ENCODE measurements around the gene ADGRG2. TPM values are rescaled to one million over a fixed set of nuclear protein-coding genes. Genes with fewer than 3 reads are reported as not detected.

Gene ADGRG2
- total RNA-seq (2014; rRNA removed; shearing (Covaris generic)) = 18.2 and 18.3 TPM in 2 replicates
- 21.0 and 30.0 TPM in 2 replicates for polyA plus RNA-seq (2014; cell fraction: nucleus; rRNA removed)

- peak; percentile 50 for DNase-seq (ENCODE audit: extremely low read depth, low read depth)
Observed at GRCh38 chrX:19121898-19122640, at the start of gene ADGRG2. TSS of gene ADGRG2 (minus strand) at chrX:19122468. CDS start at chrX:19068834, 53,634 bp downstream.

GRCh38 chrX:19168609-19169008 lies 46.3 kb upstream of the ADGRG2 start:
- no peak for DNase-seq (ENCODE audit: extremely low read depth, low read depth)

- DNase-seq (ENCODE audit: extremely low read depth, low read depth) = no peak
Observed at GRCh38 chrX:19162851-19163250, 40.6 kb upstream of the ADGRG2 start.

GRCh38 chrX:19156186-19156585 lies 33.9 kb upstream of the ADGRG2 start:
- DNase-seq (ENCODE audit: extremely low read depth, low read depth) = no peak

GRCh38 chrX:19152762-19153161 lies 30.5 kb upstream of the ADGRG2 start:
- no peak for DNase-seq (ENCODE audit: extremely low read depth, low read depth)

GRCh38 chrX:19137067-19137466 lies 14.8 kb upstream of the ADGRG2 start:
- DNase-seq (ENCODE audit: extremely low read depth, low read depth) = no peak

- no peak for DNase-seq (ENCODE audit: extremely low read depth, low read depth)
Observed at GRCh38 chrX:19133784-19134183, 11.5 kb upstream of the ADGRG2 start.

- no peak for DNase-seq (ENCODE audit: extremely low read depth, low read depth)
Observed at GRCh38 chrX:19133231-19133630, 11.0 kb upstream of the ADGRG2 start.

GRCh38 chrX:19130628-19131027 lies 8.4 kb upstream of the ADGRG2 start:
- no peak for DNase-seq (ENCODE audit: extremely low read depth, low read depth)

GRCh38 chrX:19129694-19130093 lies 7.4 kb upstream of the ADGRG2 start:
- no peak for DNase-seq (ENCODE audit: extremely low read depth, low read depth)

GRCh38 chrX:19127649-19128168 lies 5.4 kb upstream of the ADGRG2 start:
- DNase-seq (ENCODE audit: extremely low read depth, low read depth) = peak; percentile 53

- no peak for DNase-seq (ENCODE audit: extremely low read depth, low read depth)
Observed at GRCh38 chrX:19122641-19123009, 357 bp upstream of the ADGRG2 start.

- no peak for DNase-seq (ENCODE audit: extremely low read depth, low read depth)
Observed at GRCh38 chrX:19121466-19121865, 802 bp downstream of the ADGRG2 start.

- no peak for DNase-seq (ENCODE audit: extremely low read depth, low read depth)
Observed at GRCh38 chrX:19110642-19111041, 11.6 kb downstream of the ADGRG2 start.

GRCh38 chrX:19107035-19107434 lies 15.2 kb downstream of the ADGRG2 start:
- DNase-seq (ENCODE audit: extremely low read depth, low read depth) = no peak

- no peak for DNase-seq (ENCODE audit: extremely low read depth, low read depth)
Observed at GRCh38 chrX:19100586-19100985, 21.7 kb downstream of the ADGRG2 start.

- DNase-seq (ENCODE audit: extremely low read depth, low read depth) = no peak
Observed at GRCh38 chrX:19097553-19098283, 24.6 kb downstream of the ADGRG2 start.

GRCh38 chrX:19096586-19096985 lies 25.7 kb downstream of the ADGRG2 start:
- no peak for DNase-seq (ENCODE audit: extremely low read depth, low read depth)

GRCh38 chrX:19094654-19095053 lies 27.6 kb downstream of the ADGRG2 start:
- DNase-seq (ENCODE audit: extremely low read depth, low read depth) = no peak

- no peak for DNase-seq (ENCODE audit: extremely low read depth, low read depth)
Observed at GRCh38 chrX:19091596-19091995, 30.7 kb downstream of the ADGRG2 start.

GRCh38 chrX:19089555-19090040 lies 32.7 kb downstream of the ADGRG2 start:
- no peak for DNase-seq (ENCODE audit: extremely low read depth, low read depth)

Data from NCI-H460 (cell line).